Stomach (tissue), 4 donors: ENCODE data around the gene ARF6.

Source experiments
- CTCF ChIP-seq, 7 experiments: fragments of 450-650 bp in 4 of 7; fragments of 200-600 bp in 3 of 7; sonication (generic) in 3 of 7; IDR thresholded peaks; one replicate each; pipeline ENCODE4 v1.5.1; 2016 to 2019; ENCODE audit warnings: antibody characterized with exemption in 7 of 7, control low read depth in 2 of 7, mild to moderate bottlenecking in 1 of 7
- POLR2A ChIP-seq, 4 donors: fragments of 450-650 bp; IDR thresholded peaks; one replicate each; pipeline ENCODE4 v1.6.1; 2016; ENCODE audit warnings: antibody characterized with exemption in 4 of 4, control low read depth in 2 of 4, mild to moderate bottlenecking in 1 of 4, moderate library complexity in 1 of 4
- POLR2AphosphoS5 ChIP-seq, 3 donors: sonication (generic); formaldehyde crosslinking; IDR thresholded peaks; one replicate each; pipeline ENCODE4 v1.6.1; 2016; ENCODE audit warnings: antibody characterized with exemption in 3 of 3

GRCh38 chr14:49924852-49925251 lies 32.0 kb downstream of the ARF6 start:
- TF ChIP-seq POLR2AphosphoS5 (IDR thresholded peaks at IDR 0.05) (no peak), CTCF (IDR thresholded peaks at IDR 0.05) (no peak), POLR2A (IDR thresholded peaks at IDR 0.05) (no peak)
